Smooth muscle cell (in vitro differentiated cells): ENCODE data around the gene ADIPOR1. TPM values are rescaled to one million over a fixed set of nuclear protein-coding genes. Genes with fewer than 3 reads are reported as not detected.

Source experiments
- DNase-seq: peaks from one replicate; lab custom pipeline; 2025; ENCODE audit not compliant: unreplicated experiment; lab: John Stamatoyannopoulos, UW
- H2AFZ ChIP-seq: fragments of 200-600 bp; sonication (generic); 2 replicates; pipeline ENCODE4 v1.6.0; 2016; ENCODE audit warnings: antibody characterized with exemption, low read depth, mild to moderate bottlenecking
- H3F3A ChIP-seq: fragments of 200-600 bp; sonication (generic); 2 replicates; pipeline ENCODE4 v1.6.0; 2017; ENCODE audit warnings: antibody characterized with exemption, low read depth
- H3K27ac ChIP-seq: fragments of 200-600 bp; sonication (generic); 2 replicates; pipeline ENCODE4 v1.5.1; 2016; ENCODE audit warnings: low read depth, mild to moderate bottlenecking
- H3K27me3 ChIP-seq: fragments of 200-600 bp; sonication (generic); 2 replicates; pipeline ENCODE4 v1.6.1; 2016; ENCODE audit warnings: low read depth, mild to moderate bottlenecking
- H3K36me3 ChIP-seq: fragments of 200-600 bp; sonication (generic); 2 replicates; pipeline ENCODE4 v1.5.1; 2016; ENCODE audit warnings: low read depth
- H3K4me1 ChIP-seq: fragments of 200-600 bp; sonication (generic); 2 replicates; pipeline ENCODE4 v1.5.1; 2016; ENCODE audit warnings: low read depth
- H3K4me2 ChIP-seq: fragments of 200-600 bp; sonication (generic); 2 replicates; pipeline ENCODE4 v1.6.0; 2016; ENCODE audit warnings: mild to moderate bottlenecking
- H3K4me3 ChIP-seq: fragments of 200-600 bp; sonication (generic); 2 replicates; pipeline ENCODE4 v1.5.1; 2016; ENCODE audit warnings: mild to moderate bottlenecking
- H3K79me2 ChIP-seq: fragments of 200-600 bp; sonication (generic); 2 replicates; pipeline ENCODE4 v1.6.0; 2016; ENCODE audit warnings: low read depth, mild to moderate bottlenecking
- H3K9ac ChIP-seq: fragments of 200-600 bp; sonication (generic); 2 replicates; pipeline ENCODE4 v1.6.0; 2016; ENCODE audit warnings: low read depth
- H3K9me3 ChIP-seq: fragments of 200-600 bp; sonication (generic); replicated peaks from 2 replicates; pipeline ENCODE4 v1.5.1; 2016; ENCODE audit warnings: low read depth
- H4K20me1 ChIP-seq: fragments of 200-600 bp; sonication (generic); 2 replicates; pipeline ENCODE4 v1.6.0; 2016; ENCODE audit warnings: low read depth
- CTCF ChIP-seq: fragments of 200-600 bp; sonication (generic); IDR thresholded peaks from 2 replicates; pipeline ENCODE4 v1.5.1; 2017; ENCODE audit warnings: borderline replicate concordance, mild to moderate bottlenecking, antibody characterized with exemption; ENCODE audit not compliant: insufficient read depth, poor library complexity, severe bottlenecking
- WGBS: methylation state at CpG from one replicate; pipeline ENCODE4 v1.1.7; 2016; ENCODE audit warnings: low lambda C conversion rate; 5-methylcytosine and 5-hydroxymethylcytosine counted together
- polyA plus RNA-seq: library from polyadenylated mRNA; unstranded; fragments of >200 nt; fragmentation: Nextera tagmentation; extraction: Ambion mirVana; gene quantifications from 2 replicates; pipeline ENCODE4 v1.2.1, GENCODE V29; 2016
- total RNA-seq: library from RNA; depleted of rRNA; stranded (reverse); fragments of >200 nt; gene quantifications from 2 replicates; pipeline ENCODE4 v1.2.3, GENCODE V29; 2014

ADIPOR1 gene
- total and polyA plus RNA-seq, 2 experiments from 2014 or later, result 132 to 146 TPM

GRCh38 chr1:202956969-202957368 is 1.1 kb downstream of the ADIPOR1 start:
- no peak for DNase-seq
- no peaks in the 10 kb centered on the region for H3K36me3 ChIP-seq
- peak overlapping the region; percentile 96 for H3K4me3 ChIP-seq
- WGBS, result 83% methylated on average over 6 of the region's 6 CpGs
- peaks cover 13% of the 10 kb centered on the region for H3K4me1 ChIP-seq
- H4K20me1 ChIP-seq, result peaks cover 56% of the 10 kb centered on the region
- no peaks in the 10 kb centered on the region for H3F3A ChIP-seq
- H2AFZ ChIP-seq, result no peak overlapping the region
- peaks cover 59% of the 10 kb centered on the region for H3K79me2 ChIP-seq
- TF ChIP-seq CTCF, result no peak
- H3K9ac ChIP-seq, result peak overlapping the region; percentile 96
- H3K4me2 ChIP-seq, result peak overlapping the region; percentile 97
- no peaks in the 10 kb centered on the region for H3K27me3 ChIP-seq
- H3K9me3 ChIP-seq, result no peaks in the 10 kb centered on the region
- no peak overlapping the region for H3K27ac ChIP-seq

DNA sequence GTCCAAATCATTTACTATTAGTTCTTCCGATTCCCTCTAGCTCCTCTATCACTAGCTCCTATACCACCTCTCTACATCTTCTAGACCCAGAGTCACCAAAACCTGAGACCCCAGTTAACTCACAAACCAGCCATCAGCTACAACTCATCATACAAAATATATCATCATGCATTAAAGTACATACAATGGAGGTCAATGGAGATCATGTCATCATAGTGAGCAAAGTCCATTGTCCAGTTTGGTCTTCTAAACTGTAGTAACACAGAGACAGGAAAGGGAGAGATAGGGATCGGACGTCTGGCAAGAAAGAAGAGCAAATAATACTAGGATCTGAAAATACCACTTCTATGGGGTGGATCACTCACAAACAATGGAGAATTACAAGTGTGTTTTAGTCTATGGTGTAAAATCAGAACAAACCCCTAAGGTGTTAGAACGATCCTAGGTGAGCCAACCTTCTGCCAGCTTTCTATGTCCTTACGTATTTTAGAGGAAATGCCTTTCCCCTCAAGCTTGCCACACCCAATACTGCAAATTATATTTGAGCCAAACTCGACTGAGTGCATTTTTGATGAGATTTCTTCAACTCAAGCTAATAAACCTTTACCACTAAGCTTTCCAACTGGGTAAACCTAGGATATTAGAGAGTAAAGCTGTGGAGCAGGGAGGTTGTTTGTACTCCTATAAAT is 3.9 kb downstream of the ADIPOR1 start:
- Histone ChIP-seq H3F3A (no peaks in the 10 kb centered on the region), H2AFZ (no peak overlapping the region), H3K9me3 (no peaks in the 10 kb centered on the region), H3K27me3 (no peaks in the 10 kb centered on the region), H3K36me3 (peaks cover 5% of the 10 kb centered on the region), H3K4me1 (peaks cover 13% of the 10 kb centered on the region), H3K79me2 (peaks cover 63% of the 10 kb centered on the region), H3K27ac (peak overlapping the region; percentile 2), H3K4me3 (no peak overlapping the region), H3K4me2 (no peak overlapping the region), H4K20me1 (peaks cover 83% of the 10 kb centered on the region), H3K9ac (no peak overlapping the region)
- DNase-seq, result no peak
- TF ChIP-seq CTCF, result no peak
- 93% methylated on average over 6 of the region's 6 CpGs for WGBS

- Histone ChIP-seq H4K20me1 (peaks cover 83% of the 10 kb centered on the region), H3K36me3 (peaks cover 6% of the 10 kb centered on the region), H3K4me2 (no peak overlapping the region), H3K27ac (peak overlapping the region; percentile 52), H3K27me3 (no peaks in the 10 kb centered on the region), H3F3A (no peaks in the 10 kb centered on the region), H2AFZ (no peak overlapping the region), H3K9ac (no peak overlapping the region), H3K79me2 (peaks cover 63% of the 10 kb centered on the region), H3K9me3 (no peaks in the 10 kb centered on the region), H3K4me3 (no peak overlapping the region), H3K4me1 (peaks cover 9% of the 10 kb centered on the region)
- no peak for DNase-seq
- TF ChIP-seq CTCF, result no peak
These were observed 4.7 kb downstream of the ADIPOR1 start for GRCh38 chr1:202953392-202953791.

DNA sequence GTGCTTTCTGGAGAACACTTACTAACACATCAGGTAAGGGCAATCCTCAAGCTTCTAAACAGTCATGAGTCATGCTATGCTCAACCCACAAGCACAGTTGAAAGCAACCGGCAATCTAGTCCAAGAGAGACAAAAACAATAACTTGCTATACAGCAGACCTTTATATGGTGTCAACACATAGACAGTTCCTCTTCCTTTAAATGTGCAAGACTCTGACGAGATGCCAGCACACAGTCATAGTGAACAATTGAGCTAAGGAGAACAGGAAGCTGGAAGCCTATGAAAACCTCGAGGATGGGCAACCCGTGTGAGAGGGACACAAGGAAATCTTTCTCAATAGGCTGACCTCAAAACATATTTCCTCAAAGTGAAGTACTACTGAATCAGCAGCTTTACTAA is 5.3 kb downstream of the ADIPOR1 start:
- Histone ChIP-seq H3K4me3 (no peak overlapping the region), H3K4me1 (peaks cover 9% of the 10 kb centered on the region), H3K36me3 (peaks cover 9% of the 10 kb centered on the region), H3F3A (no peaks in the 10 kb centered on the region), H2AFZ (no peak overlapping the region), H3K9ac (no peak overlapping the region), H3K4me2 (no peak overlapping the region), H3K9me3 (no peaks in the 10 kb centered on the region), H3K27me3 (no peaks in the 10 kb centered on the region), H4K20me1 (peaks cover 83% of the 10 kb centered on the region), H3K79me2 (peaks cover 61% of the 10 kb centered on the region), H3K27ac (peak overlapping the region; percentile 52)
- DNase-seq, result no peak
- WGBS, result 76% methylated on average over 4 of the region's 4 CpGs
- no peak for TF ChIP-seq CTCF
